ENCODE data around the gene KLHL3. TPM values are rescaled to one million over a fixed set of nuclear protein-coding genes. Genes with fewer than 3 reads are reported as not detected.

The KLHL3 gene
- polyA plus RNA-seq, 1 of the 3 experiments (the other 2 are of a cell fraction) = 3.8 TPM

- no peak for DNase-seq
- WGBS (ENCODE audit: low lambda C conversion rate) = 61% methylated on average over 1 of the region's 1 CpG
- no peaks in the 10 kb centered on the region for H3K27me3 ChIP-seq (ENCODE audit: insufficient read depth)
Observed at GRCh38 chr5:137696481-137696880, 39.4 kb downstream of the KLHL3 start.

GRCh38 chr5:137695651-137696428 is 40.0 kb downstream of the KLHL3 start:
- H2AFZ ChIP-seq (ENCODE audit: low read depth) = no peak overlapping the region
- DNase-seq = no peak
- peaks cover 0 to 8% of the 10 kb centered on the region in 2 experiments for H3K36me3 ChIP-seq (replicated peaks in 1 of 2; ENCODE audit: control insufficient read depth in 1 of 2, insufficient read depth in 2 of 2, low read length in 1 of 2)
- no peaks in the 10 kb centered on the region for H4K20me1 ChIP-seq (ENCODE audit: insufficient read depth)
- WGBS (ENCODE audit: low lambda C conversion rate) = 88% methylated on average over 4 of the region's 4 CpGs
- H3K4me3 ChIP-seq (ENCODE audit: low read depth in 2 of 2, low read length in 1 of 2) = no peak overlapping the region
- POLR2A ChIA-PET = no interaction called here
- TF ChIP-seq JUND (IDR thresholded peaks at IDR 0.05) = no peak
- TF ChIP-seq ELF1 (IDR thresholded peaks at IDR 0.05) = no peak
- TF ChIP-seq, protein P1, sequence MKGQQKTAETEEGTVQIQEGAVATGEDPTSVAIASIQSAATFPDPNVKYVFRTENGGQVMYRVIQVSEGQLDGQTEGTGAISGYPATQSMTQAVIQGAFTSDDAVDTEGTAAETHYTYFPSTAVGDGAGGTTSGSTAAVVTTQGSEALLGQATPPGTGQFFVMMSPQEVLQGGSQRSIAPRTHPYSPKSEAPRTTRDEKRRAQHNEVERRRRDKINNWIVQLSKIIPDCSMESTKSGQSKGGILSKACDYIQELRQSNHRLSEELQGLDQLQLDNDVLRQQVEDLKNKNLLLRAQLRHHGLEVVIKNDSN (IDR thresholded peaks at IDR 0.05; ENCODE audit: borderline replicate concordance, low read depth) = no peak
- TF ChIP-seq TCF12 (IDR thresholded peaks at IDR 0.05) = no peak
- TF ChIP-seq POLR2AphosphoS5 (IDR thresholded peaks at IDR 0.05; ENCODE audit: low read depth, low read length) = no peak
- TF ChIP-seq GABPA (IDR thresholded peaks at IDR 0.05; ENCODE audit: low read depth) = no peak
- TF ChIP-seq CHD2 (IDR thresholded peaks at IDR 0.05; ENCODE audit: low read length, partially characterized antibody) = no peak
- no peak for TF ChIP-seq TAF1 (IDR thresholded peaks at IDR 0.05; ENCODE audit: borderline replicate concordance, low read depth, low read length)
- no peak for TF ChIP-seq MEF2A (IDR thresholded peaks at IDR 0.05; ENCODE audit: borderline replicate concordance, low read depth)
- H3F3A ChIP-seq (replicated peaks; ENCODE audit: insufficient read depth) = no peaks in the 10 kb centered on the region
- H3K79me2 ChIP-seq (ENCODE audit: insufficient read depth) = no peaks in the 10 kb centered on the region
- no peak overlapping the region for H3K4me2 ChIP-seq
- no peaks in the 10 kb centered on the region for H3K9me3 ChIP-seq
- H3K9me2 ChIP-seq = no peaks in the 10 kb centered on the region
- H3K27ac ChIP-seq (ENCODE audit: low read depth in 2 of 2, low read length in 1 of 2) = no peak overlapping the region
- peaks cover 0 to 10% of the 10 kb centered on the region in 2 experiments; a peak in 1 of 4 replicates for H3K4me1 ChIP-seq (ENCODE audit: control insufficient read depth in 1 of 2, insufficient read depth in 2 of 2, low read depth in 1 of 2, low read length in 1 of 2)
- no peak overlapping the region for H3K9ac ChIP-seq
- CTCF ChIA-PET = interaction anchor here (0.7 to 4.2 kb wide), 6 partner anchors 9 to 66 kb away, joined by 3 to 28 read pairs (median 5); partner anchors contain the start of gene KLHL3
- H3K27me3 ChIP-seq (ENCODE audit: insufficient read depth) = no peaks in the 10 kb centered on the region

More at GRCh38 chr5:137696481-137696880, 39.4 kb downstream of the KLHL3 start:
- Histone ChIP-seq H4K20me1 (ENCODE audit: insufficient read depth) (no peaks in the 10 kb centered on the region), H3K9me3 (no peaks in the 10 kb centered on the region), H3K4me2 (no peak overlapping the region), H3K4me1 (ENCODE audit: control insufficient read depth in 1 of 2, insufficient read depth in 2 of 2, low read depth in 1 of 2, low read length in 1 of 2) (peaks cover 0 to 10% of the 10 kb centered on the region in 2 experiments; a peak in 1 of 4 replicates), H3K4me3 (ENCODE audit: low read depth in 2 of 2, low read length in 1 of 2) (no peak overlapping the region), H3K36me3 (replicated peaks in 1 of 2; ENCODE audit: control insufficient read depth in 1 of 2, insufficient read depth in 2 of 2, low read length in 1 of 2) (peaks cover 0 to 8% of the 10 kb centered on the region in 2 experiments), H3K9ac (no peak overlapping the region), H2AFZ (ENCODE audit: low read depth) (no peak overlapping the region), H3K9me2 (no peaks in the 10 kb centered on the region), H3K27ac (ENCODE audit: low read depth in 2 of 2, low read length in 1 of 2) (no peak overlapping the region), H3K79me2 (ENCODE audit: insufficient read depth) (no peaks in the 10 kb centered on the region), H3F3A (replicated peaks; ENCODE audit: insufficient read depth) (no peaks in the 10 kb centered on the region)
- CTCF ChIA-PET = interaction anchor here (1.7 to 4.2 kb wide), 3 partner anchors 8 to 37 kb away, joined by 4 to 28 read pairs (median 6); no protein-coding TSS in a partner anchor
- TF ChIP-seq POLR2AphosphoS5 (IDR thresholded peaks at IDR 0.05; ENCODE audit: low read depth, low read length) (no peak), NRF1 (IDR thresholded peaks at IDR 0.05; ENCODE audit: low read depth, low read length) (no peak), EZH2phosphoT487 (IDR thresholded peaks at IDR 0.05; ENCODE audit: borderline replicate concordance, low read depth) (no peak), MEF2A (IDR thresholded peaks at IDR 0.05; ENCODE audit: borderline replicate concordance, low read depth) (no peak), TEAD4 (IDR thresholded peaks at IDR 0.05; ENCODE audit: borderline replicate concordance, insufficient read depth) (no peak), NFIC (IDR thresholded peaks at IDR 0.05; ENCODE audit: borderline replicate concordance) (no peak), FOSL2 (IDR thresholded peaks at IDR 0.05; ENCODE audit: borderline replicate concordance, low read depth) (no peak), CHD2 (IDR thresholded peaks at IDR 0.05; ENCODE audit: low read length, partially characterized antibody) (no peak), ELF1 (IDR thresholded peaks at IDR 0.05) (no peak), TCF12 (IDR thresholded peaks at IDR 0.05) (no peak), CTCF (IDR thresholded peaks at IDR 0.05) (no peak), FOXM1 (IDR thresholded peaks at IDR 0.05; ENCODE audit: low read depth) (no peak)
- TF ChIP-seq, protein P2, sequence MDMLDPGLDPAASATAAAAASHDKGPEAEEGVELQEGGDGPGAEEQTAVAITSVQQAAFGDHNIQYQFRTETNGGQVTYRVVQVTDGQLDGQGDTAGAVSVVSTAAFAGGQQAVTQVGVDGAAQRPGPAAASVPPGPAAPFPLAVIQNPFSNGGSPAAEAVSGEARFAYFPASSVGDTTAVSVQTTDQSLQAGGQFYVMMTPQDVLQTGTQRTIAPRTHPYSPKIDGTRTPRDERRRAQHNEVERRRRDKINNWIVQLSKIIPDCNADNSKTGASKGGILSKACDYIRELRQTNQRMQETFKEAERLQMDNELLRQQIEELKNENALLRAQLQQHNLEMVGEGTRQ (IDR thresholded peaks at IDR 0.05; ENCODE audit: borderline replicate concordance, low read depth, low read length) = no peak
- POLR2A ChIA-PET = no interaction called here
